ENCODE measurements around the gene MRPL28.
A peak's percentile ranks its signal among the peaks of the same experiment; 100 is the strongest.
"Not testable (repeated sequence)": the region's sequence is repeated elsewhere in the genome, so short reads cannot be mapped to it uniquely, and the experiment has no call there.

The MRPL28 gene

DNA sequence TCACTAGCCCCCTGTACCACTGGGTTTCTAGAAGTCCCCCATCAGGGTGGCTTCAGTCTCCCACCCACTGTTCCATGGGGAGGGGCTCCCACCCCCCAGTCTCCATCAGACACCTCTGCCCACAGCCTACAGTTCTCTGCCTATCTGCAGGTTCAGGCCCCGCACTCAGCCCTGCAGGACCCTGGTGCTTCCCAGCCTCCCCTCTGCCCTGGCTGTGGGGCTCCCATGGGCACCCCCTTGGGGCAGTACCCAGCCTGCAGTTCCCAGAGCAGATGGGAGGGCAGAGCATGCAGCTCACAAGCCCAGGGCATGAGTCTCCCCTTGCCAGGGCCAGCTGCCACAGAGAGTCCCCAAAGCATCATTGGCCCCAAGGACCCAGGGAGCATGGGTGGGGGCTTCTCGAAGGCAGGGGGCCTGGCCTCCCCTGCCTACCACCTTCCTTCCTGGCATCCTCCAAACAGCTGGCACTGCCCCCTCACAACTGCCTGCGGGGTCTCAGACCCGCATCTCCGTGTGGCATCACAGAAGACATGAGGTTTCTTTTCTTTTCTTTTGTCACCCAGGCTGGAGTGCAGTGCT is 2.8 kb upstream of the MRPL28 start:
- DNase-seq, result no peak

DNA sequence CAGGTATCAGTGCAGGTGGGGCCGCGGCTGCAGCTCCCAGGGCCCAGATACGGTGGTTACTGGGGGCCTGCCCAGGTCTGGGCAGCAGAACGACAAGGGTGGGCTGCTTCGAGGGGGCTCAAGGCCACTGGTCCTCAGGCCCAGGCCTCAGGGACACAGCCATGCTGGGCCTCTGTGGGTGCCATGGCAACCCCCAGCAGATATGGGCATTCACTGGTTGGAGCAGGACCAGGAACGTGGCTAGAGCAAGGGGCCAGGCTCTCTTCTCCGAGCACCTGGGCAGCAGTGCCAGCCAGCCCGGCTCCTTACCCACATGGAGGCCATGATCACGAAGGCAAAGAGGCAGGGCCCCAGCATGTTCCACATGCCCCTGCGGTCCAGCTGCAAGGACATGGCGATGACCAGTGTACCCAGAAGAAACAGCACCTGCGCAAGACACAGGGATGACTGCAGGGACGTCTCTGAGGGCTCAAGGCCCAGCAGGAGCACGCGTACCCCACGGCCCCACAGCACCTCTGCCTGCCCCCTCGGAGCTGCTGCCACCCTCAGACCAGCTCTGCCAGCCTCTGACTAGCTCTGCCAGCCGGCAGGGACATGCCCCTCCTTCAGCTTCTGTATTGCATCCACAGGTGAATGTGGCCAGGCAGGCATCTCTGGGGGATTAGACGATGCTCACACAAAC is 2.1 kb upstream of the MRPL28 start:
- no peak for DNase-seq

DNA sequence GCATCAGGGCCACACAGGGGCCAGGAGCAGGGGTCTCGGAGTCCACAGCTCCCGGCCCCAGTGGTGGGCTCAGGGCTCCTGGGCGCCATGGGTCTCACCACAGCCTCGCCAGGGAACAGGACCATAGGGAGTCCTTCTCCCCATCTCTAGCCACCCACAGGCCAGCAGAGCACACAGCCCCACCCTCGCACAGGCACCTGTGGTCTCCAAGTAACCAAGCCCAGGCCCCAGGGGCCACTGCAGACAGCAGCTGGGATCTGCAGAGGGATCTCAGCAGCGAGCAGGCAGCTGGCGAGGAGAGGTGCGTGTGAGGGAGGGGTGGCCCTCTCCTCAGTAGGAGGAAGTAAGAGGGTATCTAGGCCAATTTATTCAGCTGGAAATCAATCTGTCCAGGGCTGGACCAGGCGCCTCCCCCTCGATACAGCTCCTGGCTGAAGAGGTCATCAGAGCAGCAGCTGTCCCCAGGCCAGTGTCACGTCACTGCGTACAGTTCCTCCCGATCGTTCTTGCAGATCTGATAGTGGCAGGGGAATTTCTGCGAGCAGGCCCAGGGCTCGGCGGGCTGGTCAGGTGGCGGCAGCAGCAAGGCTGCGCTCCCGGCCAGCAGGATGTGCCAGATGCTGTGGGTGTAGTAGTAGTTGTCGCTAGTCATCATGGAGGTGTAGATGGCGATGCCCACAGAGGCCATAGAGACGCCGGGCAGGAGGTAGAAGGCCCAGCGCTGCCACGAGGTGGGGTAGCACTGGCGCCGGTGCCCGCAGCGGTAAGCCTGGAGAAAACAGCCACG is 1.4 kb upstream of the MRPL28 start:
- peak; percentile 82 for DNase-seq

DNA sequence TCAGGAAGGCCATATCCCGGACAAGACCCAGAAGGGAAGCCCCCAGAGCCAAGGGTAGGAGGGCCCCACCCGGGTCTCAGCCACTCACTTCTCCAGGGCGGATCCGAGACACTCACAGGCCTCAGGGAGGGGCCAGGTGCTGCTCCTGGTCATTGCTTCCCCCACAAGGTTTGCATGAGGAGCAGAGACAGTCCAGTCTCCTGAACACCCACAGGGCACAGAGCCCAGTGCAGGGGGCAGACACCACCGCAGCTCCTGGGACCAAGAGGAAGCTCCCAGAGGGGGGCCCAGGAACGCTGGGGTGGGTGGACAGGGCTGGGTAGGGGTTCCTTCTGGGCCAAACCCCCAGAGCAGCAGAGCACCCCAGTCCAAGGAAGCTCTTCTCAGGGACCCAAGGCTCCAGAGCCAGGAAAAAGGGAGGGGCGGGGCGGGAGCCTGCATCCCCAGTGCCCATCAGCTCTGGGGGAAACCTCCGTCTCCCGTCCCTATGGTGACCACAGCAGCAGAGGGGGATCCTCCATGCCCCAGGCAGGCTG is 709 bp upstream of the MRPL28 start:
- DNase-seq, result no peak

DNA sequence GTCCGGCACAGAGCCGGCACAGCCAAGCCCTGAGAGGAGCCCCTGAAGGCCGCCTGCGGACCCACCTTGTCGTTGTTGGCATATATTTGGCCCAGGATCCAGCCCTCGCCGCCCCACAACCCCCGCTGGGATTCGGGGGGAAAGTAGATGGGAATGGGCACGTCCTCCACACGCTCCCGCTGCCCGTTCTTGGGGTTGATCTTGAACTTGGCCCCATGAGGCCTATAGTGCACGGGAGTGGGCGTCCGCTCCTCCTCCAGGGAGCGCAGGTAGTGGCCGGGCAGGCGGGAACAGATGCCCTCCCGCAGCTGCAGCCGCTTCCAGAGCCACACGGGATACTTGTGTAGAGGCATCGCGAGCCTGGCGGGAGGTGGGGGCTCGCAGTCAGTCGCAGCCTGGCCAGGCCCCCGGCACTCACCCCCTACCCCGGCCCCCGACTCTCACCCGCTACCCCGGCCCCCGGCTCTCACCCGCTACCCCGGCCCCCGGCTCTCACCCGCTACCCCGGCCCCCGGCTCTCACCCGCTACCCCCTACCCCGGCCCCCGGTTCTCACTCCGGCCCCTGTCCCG is 387 bp downstream of the MRPL28 start:
- peak; percentile 28 for DNase-seq

DNA sequence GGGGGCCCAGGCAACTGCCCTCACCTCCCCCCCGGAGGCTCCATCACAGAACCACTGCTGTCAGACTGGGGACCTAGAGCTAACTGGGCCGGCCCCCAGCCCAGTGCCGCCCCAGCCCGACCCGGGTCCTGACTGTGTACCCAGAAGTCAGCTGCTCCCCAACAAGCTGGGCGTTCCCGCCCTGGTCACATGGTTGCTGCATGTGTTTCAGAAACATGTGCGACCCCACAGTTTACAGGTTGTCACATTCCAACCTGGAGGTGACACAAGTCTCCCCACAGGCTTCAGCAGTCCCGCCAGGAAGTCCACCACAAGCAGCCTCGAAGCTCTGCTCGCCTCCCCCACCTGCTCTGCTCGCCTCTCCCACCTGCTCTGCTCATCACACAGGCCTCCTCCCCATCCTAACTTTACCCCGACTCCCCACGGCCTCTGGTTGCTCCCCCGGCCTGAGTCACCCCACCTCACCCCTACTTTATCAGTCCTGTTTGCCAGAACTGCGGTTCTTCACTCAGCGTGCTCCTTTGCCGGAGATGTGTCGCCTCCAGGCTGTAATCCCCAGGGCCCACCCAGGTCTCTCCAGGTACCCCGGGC is 968 bp downstream of the MRPL28 start:
- no peak for DNase-seq

DNA sequence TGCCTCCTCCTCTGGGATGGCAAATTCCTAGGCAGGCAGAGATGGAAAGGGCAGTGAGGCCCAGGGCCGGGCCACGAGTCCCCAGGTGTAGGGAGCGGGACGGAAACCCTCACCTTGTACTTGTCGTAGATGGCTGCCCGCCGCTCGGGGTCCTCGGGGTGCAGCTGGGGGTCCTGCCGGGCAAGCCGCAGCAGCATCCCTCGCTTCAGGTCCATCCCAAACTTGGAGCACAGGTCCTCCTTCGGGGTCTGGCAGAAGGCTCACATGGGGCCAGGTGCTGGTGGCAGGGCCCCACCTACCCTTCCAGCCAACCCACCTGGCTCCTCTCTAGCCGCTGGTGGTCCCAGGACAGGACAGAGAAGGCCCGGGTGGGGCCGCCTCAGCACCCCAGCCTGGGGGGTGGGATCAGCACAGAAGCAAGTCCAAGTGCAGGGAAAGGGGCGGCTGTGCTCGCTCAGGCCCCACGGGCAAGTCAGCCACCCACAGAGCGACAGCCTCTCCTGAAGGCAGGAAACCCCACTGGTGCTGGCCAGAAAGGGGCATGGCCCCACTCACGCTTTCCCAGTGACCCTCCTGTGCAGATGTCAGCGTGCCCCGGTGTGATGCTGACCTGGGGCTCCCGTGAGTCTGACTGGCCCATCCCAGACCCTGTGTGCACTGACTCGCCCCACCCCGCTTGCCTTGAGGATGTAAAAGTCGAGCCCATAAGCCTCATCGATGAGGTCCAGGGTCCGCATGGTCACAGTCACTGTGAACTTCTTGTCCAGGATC is 1.8 kb downstream of the MRPL28 start:
- no peak for DNase-seq

DNA sequence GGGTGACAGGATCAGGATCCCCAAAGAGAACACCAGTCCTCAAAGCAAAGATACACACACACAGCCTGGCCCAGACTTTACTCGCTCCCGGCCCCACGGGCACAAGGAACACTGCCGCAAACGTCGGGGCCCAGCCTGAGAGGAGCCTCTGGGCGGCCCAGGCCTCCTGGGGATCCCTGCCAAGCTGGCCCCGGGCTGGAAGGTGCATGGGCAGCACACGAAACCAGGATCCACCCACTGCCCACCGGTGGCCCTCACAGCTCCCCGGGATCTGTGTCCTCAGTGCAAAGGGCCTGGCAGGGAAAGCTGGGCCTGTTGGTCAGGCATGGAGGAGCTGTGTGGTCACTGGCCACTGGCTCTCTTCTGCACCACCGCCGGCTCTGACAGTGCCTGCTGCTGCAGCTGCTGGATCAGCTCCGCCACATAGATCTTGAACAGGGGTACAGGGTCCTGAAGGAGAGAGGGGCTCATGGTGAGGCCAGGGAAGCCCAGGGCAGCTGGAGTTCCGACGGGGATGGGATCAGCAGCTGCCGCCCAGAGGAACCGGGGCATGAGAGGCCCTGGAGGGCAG is 2.9 kb downstream of the MRPL28 start:
- no peak for DNase-seq

DNA sequence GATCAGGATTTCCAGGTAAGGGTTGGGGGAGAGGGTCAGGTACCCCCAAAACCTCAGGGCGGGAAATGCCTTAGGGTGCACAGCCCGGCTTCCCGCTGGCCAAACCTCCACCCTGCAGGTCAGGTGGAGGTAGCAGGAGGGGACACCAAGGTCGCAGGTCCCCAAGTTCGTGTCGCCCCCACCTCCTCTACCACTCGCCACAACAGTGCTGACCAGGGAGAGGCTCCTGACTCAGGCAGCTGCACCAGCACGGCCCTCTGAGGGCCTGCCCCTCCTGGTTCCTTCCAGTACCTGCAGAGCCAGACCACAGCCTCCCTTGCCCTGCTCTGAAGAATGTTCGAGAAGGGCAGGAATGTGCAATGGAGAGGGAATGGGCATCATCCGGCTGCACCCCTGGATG is 3.9 kb downstream of the MRPL28 start:
- no peak for DNase-seq

DNA sequence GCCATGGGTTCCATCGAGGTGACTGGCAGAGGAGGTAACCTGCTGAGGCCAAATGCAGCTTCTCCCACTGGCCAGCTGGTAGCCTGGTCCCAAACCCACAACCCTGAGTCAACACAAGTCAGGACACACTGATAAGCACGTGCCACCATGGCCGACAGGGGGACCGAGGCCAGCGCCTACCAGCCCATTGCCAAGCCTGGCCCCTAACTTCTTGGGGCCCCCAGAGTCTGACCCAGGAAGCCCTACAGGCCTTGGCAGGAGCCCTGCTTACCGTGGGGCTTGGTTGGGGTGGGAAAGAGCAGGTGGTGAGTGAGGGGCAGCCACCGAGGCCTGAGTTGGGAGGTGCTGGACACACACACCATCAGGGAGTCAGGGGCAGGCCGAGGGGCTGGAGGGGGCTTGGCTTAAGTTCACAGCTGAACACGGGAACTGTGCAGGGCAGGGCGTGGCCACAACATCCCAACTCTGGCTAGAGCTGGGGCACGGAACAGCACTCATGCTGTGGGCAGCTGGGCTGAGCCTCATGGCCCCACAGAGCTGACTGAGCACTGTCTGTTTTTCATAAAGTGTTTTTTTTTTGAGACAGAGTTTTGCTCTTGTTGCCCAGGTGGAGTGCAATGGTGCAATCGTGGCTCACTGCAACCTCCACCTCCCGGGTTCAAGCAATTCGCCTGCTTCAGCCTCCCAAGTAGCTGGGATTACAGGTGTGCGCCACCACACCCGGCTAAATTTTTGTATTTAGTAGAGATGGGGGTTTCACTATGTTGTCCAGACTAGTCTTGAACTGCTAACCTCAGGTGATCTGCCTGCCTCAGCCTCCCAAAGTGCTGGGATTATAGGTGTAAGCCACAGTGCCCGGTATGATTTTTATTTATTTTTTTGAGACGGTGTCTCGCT is 5.5 kb downstream of the MRPL28 start:
- DNase-seq, result no peak

DNA sequence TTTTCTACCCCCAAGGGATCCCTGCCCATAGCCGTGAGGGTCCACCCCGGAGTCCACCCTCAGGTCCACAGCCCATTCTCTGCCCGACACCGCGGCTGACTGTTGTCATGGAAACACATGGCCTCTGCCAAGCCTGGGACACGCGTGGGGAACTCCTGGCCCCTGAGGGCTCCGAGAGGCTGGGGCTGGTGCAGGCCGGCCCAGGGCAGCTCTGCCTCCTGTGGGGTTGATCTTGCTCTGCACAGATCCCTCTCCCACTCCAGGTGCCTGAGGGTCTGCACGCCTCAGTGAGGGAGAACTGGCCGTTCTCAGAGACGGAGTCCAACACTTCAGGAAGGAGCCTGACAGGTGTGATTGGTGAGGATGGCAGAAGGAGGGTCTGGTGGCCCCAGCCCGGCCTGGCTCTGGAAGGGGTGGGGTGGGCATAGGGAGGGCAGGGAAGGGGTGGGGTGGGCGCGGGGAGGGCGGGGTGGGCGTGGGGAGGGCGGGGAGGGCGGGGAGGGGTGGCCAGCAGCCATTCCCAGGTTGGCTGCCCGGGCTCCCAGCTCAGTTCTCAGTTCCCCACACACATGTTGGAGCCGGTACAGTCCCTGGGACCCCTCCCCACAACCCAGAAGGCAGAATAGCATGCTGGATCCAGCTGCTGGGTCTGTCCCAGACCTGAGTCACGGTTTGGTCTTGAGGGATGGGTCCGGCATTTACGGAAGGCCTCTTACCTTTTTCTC is 6.4 kb downstream of the MRPL28 start:
- DNase-seq, result no peak

DNA sequence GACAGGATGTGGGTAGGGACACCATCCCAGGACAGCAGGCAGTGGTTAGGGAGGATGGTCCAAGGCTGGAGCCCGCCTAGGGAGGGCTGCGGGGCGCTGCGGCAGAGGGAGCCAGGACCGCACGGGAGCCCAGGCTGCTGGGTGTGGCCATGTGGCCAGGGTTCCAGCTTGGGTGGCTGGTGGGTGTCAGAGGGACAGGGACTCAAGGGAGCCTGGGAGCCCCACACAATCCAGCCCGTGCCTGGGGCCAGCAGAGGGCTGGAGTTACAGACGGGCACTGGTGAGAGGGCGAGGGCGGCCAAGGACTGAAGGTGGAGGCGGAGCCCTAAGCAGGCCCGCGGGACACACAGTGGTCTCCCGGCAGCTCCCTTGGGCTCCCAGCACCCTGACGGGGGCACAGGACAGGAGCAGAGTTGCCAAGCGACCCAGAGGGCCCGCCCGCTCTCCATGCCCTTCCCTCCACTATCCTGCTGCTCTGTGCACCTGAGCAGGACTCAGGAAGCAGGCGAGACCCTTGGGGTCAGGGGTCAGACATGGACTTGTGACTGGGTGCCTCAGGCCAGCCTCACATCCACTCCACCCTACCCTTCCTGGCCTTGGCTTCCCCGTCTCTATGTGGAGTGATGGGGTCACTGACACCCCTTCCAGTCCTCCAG is 7.1 kb downstream of the MRPL28 start:
- DNase-seq, result no peak

DNA sequence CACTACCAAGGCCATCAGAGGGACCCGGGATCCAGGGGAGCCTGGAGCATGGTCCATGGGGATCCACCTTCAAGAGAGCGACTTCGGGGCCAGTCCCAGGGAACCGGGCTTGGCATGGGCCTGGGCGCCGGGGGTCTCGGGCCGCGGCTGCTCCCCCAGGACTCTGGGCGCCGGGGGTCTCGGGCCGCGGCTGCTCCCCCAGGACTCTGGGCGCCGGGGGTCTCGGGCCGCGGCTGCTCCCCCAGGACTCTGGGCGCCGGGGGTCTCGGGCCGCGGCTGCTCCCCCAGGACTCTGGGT is 7.7 kb downstream of the MRPL28 start:
- not testable (repeated sequence) for DNase-seq

DNA sequence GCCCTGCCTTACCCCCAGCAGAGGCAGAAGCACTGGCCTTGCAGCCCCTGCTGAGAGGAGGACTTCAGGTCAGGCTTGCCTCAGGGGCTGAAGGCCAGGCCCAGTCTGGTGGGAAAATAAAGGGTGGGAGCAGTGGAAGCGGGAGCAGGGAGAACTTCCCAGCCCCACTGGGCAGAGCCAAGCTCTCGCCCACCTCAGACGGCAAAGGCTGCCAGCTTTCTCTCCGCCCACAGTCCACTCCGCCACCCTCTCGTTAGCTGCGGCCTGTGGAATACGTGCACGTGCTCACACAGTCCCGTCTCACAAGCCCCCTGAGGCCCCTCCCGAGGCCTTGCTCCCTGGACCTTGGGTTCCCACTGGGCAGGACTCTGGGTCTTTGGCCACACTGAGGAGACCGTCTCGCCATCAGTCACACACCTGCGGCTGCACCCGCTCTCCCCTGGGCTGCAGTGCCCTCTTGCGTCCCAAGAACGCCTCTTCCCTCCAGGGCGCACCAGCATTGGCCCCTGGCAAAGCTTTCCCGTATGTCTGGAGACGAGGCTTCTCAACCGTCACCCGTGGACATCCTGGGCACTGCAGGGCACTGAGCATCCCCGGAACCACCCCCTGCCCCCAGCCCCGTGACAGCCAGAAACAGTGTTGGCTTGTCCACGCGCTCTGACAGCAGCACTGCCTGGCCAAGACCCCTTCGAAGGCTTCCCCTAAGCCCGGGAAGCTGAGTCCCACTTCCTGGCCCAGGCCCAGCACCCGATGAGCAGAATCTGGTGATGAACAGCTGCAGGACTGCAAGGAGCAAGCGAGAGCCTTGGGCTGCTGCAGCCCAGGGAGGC is 8.3 kb downstream of the MRPL28 start:
- peak; percentile 79 for DNase-seq

DNA sequence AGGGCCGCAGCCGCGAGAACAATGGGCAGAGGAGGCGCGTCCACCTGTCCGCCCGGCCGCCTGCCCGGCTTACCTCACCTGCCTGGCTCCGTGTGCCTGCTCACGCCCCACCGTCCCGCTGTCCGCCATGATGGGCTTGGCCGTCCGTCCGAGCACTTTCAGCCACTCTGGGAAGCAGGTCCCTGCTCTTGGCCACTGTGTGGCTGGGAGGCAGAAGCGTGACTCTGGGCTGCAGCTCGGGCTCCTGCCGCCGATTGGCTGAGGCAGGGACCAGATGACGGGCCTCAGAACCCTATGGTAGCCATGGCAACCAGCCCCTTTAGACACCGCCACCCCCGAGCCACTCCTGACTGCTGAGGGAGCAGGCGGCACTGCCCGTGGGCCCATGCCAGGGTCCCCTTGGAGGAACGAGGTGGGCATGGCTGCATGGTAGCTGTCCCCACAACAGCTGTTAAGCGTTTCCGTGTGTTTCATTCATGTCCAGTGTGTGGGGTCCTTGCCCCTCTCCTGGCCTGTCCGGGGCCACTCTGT is 8.9 kb downstream of the MRPL28 start:
- no peak for DNase-seq

DNA sequence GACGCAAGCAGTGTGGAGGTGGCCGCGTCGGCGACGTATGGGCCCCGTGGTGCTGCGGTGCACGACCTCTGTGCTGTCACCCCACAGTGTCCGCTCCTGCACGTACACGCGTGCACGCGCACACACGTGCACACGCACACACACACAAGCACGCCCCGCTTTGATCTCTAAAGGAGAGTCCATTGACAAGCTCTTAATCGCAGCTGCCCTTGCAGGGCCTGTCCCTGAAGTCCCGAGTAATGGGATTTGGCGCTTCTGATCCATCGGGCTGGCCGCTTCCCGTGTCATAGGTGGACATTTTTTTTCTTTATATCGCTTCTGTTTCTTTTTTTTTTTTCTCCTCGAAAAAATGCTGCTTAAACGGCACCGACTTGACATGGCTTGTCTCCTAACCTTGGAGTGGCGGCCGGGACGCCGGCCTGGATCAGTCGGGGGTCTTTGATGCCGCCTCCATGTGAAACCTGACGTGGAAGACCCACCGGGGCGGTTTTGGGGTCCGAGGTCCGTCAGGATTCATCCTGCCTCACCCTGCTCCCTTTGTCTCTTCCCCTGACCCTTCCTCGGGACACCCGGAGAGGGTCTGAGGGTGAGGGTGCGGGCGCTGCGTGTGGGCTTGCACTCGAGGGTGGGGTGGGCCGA is 9.5 kb downstream of the MRPL28 start:
- no peak for DNase-seq

DNA sequence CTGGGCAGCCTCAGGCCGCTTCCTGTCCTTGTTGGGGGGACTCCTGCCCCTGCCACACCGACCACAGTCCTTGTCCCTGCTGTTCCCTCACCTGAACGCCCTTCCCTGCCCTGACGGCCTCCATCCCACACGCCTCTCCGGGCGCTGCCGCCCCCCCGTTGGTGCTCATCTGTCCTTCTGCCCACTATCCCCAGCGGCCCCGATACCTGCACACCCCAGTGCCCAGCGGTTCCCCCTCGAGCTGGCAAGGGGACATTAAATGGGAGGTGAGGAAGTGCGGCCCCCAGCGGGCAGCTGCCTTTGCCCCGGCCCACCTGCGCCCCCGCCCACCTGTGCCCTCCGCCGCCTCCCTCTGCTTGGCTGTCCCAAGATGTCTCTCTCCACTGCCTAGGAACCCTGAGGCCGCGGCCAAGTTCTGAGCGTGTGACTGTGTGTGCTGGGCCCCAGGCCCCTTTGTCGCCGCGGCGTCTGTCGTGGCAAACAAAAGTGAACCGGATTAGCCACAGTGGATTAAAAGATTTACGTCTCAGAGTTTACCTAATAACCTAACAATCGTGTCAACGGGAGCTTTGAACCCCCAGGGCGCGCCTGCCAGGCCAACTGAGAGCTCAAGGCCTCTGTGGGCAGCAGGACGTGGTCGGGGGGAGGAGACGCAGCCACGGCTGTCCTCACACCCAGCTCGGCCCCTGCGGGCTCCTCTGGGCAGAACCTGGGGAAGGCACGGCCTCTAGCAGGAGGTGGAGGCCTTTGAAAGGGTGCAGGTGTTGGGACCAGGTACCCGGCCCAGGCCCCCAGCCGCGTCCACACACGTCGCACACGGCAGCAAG is 10.3 kb downstream of the MRPL28 start:
- DNase-seq, result no peak
